GM12873 (cell line): ENCODE measurements around the gene STARD8.

Source experiments
- TF ChIP-seq, protein P1 (sequence below): IDR thresholded peaks from 2 replicates; pipeline ENCODE4 v1.5.1; 2012; ENCODE audit warnings: low read depth, mild to moderate bottlenecking, moderate library complexity, low read length, control low read depth; ENCODE audit not compliant: insufficient read depth; ENCODE audit errors: missing control alignments

STARD8 gene

GRCh38 chrX:68633981-68634380 is 13.5 kb upstream of the STARD8 start:
- TF ChIP-seq, protein P1, sequence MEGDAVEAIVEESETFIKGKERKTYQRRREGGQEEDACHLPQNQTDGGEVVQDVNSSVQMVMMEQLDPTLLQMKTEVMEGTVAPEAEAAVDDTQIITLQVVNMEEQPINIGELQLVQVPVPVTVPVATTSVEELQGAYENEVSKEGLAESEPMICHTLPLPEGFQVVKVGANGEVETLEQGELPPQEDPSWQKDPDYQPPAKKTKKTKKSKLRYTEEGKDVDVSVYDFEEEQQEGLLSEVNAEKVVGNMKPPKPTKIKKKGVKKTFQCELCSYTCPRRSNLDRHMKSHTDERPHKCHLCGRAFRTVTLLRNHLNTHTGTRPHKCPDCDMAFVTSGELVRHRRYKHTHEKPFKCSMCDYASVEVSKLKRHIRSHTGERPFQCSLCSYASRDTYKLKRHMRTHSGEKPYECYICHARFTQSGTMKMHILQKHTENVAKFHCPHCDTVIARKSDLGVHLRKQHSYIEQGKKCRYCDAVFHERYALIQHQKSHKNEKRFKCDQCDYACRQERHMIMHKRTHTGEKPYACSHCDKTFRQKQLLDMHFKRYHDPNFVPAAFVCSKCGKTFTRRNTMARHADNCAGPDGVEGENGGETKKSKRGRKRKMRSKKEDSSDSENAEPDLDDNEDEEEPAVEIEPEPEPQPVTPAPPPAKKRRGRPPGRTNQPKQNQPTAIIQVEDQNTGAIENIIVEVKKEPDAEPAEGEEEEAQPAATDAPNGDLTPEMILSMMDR = no peak

DNA sequence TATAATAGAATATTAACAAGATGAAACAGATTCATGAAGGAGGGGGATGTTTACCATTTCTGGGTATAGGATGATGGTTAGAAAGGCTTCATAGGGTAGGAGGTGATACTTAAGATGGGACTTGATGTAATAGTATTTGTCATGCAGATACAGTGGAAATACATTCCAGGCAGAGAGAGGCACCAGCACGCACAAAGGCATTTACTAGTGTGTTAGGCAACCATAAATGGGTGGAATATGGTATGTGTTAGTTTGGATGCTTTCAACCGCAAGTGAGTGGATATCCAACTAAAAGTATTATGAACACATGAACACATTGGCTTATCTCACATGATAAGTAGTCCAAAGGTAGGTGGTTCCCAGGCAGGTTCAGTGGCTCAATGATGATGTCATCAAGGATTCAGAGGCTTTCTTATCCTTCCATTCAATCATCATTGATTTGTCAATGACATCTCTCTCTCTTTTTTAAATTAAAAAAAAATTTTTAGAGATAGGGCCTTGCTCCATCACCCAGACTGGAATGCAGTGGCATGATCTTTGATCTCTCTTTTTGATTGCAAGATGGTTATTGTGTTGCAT is 12.7 kb upstream of the STARD8 start:
- TF ChIP-seq, protein P1 = no peak

DNA sequence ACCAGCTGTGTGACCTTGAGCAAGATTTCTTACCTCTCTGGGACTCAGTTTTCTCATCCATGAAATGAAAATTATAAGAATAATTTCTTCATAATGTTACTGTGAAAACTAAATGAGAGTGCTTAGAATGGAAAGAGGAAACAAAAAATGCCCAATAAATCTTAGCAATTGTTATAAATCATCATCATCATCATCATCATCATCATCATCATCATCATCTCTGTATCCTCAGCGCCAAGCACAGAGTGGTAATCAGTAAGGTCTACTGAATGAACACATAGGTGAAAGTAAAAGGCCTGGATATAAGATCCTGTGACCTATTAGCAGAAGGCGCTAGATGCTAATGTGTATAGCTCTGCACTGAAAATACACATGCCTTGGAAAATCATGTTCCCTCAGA is 6.8 kb upstream of the STARD8 start:
- TF ChIP-seq, protein P1 = no peak

DNA sequence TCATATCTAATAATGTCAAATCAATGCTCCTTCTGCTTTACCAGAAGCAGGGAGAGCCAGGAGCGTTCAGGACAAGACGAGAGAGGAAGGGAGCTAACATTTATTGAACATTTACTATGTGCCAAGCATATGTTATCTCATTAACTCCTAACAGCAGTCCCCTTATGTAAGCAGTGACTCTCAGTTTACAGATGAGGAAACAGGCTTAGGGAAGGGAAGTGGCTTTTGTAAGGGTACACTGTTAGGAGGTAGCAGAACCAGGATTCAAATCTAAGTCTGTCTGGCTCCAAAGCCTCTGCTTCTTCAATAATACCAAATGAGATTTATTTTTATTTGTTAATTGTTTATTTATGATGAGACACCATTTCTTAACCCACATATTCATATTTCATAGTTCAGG is 2.6 kb upstream of the STARD8 start:
- TF ChIP-seq, protein P1 = no peak

DNA sequence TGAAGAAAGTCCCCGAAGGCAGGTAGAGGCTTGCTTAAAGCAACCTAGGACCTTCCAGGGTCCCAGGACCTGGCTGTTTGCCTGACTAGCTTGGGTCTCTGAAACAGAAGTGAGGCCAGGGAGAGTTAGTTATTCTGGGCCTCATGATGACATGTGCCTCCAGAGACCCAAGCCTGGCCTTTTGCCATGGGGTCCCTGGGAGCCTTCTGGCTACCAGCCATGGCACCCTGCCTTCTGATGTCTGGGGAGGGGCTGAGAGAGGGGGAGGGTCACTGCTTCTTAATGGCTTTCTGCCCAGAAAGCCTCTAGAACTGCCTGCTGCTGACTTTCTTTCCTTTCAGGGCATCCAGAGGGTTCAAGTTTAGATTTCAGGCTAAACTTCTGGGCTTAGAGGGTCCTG is 1.0 kb upstream of the STARD8 start:
- TF ChIP-seq, protein P1 = no peak

- TF ChIP-seq, protein P1 = no peak
These were observed 1.5 kb downstream of the STARD8 start for GRCh38 chrX:68648960-68649359.

GRCh38 chrX:68650491-68650890 is 3.0 kb downstream of the STARD8 start:
- TF ChIP-seq, protein P1 = no peak

- TF ChIP-seq, protein P1 = no peak
These were observed 3.6 kb downstream of the STARD8 start for GRCh38 chrX:68651110-68651509.
